Embryonic facial prominence (tissue), 1 donor: ENCODE results near the gene NPM1.

Source experiments
- DNase-seq: peaks from one replicate; pipeline ENCODE4 v3.0.0-alpha.2; 2016; ENCODE audit errors: extremely low spot score

NPM1 gene

GRCh38 chr5:171428168-171428696 lies 40.6 kb downstream of the NPM1 start:
- no peak for DNase-seq

- DNase-seq: no peak
Observed at GRCh38 chr5:171428809-171429542, 41.3 kb downstream of the NPM1 start.

- no peak for DNase-seq
Observed at GRCh38 chr5:171429543-171429910, 41.9 kb downstream of the NPM1 start.

GRCh38 chr5:171431251-171431777 lies 43.7 kb downstream of the NPM1 start:
- DNase-seq: no peak

GRCh38 chr5:171432076-171432475 lies 44.4 kb downstream of the NPM1 start:
- DNase-seq: no peak

GRCh38 chr5:171432583-171433351 lies 45.1 kb downstream of the NPM1 start:
- no peak for DNase-seq

- DNase-seq: no peak
Observed at GRCh38 chr5:171433352-171433698, 45.7 kb downstream of the NPM1 start.

- DNase-seq: no peak
Observed at GRCh38 chr5:171433982-171434676, 46.5 kb downstream of the NPM1 start.

GRCh38 chr5:171434874-171435273 lies 47.2 kb downstream of the NPM1 start:
- no peak for DNase-seq

- DNase-seq: no peak
Observed at GRCh38 chr5:171435908-171436307, 48.3 kb downstream of the NPM1 start.

GRCh38 chr5:171436804-171437285 lies 49.2 kb downstream of the NPM1 start:
- DNase-seq: no peak

- DNase-seq: no peak
Observed at GRCh38 chr5:171437286-171437821, 49.7 kb downstream of the NPM1 start.

GRCh38 chr5:171438738-171439137 lies 51.1 kb downstream of the NPM1 start:
- no peak for DNase-seq

- DNase-seq: no peak
Observed at GRCh38 chr5:171441246-171441791, 53.7 kb downstream of the NPM1 start.

- no peak for DNase-seq
Observed at GRCh38 chr5:171442287-171443042, 54.8 kb downstream of the NPM1 start.

- DNase-seq: no peak
Observed at GRCh38 chr5:171444582-171444981, 56.9 kb downstream of the NPM1 start.

GRCh38 chr5:171445644-171446516 lies 58.2 kb downstream of the NPM1 start:
- DNase-seq: no peak

- no peak for DNase-seq
Observed at GRCh38 chr5:171447226-171447625, 59.6 kb downstream of the NPM1 start.

- DNase-seq: no peak
Observed at GRCh38 chr5:171449426-171449825, 61.8 kb downstream of the NPM1 start.
